ENCODE measurements around the gene NOS1. TPM values are rescaled to one million over a fixed set of nuclear protein-coding genes. Genes with fewer than 3 reads are reported as not detected.

NOS1 gene
- total and polyA plus RNA-seq, 11 donors, result 0.01 to 0.40 (median 0.10) TPM; not detected in 1

DNA sequence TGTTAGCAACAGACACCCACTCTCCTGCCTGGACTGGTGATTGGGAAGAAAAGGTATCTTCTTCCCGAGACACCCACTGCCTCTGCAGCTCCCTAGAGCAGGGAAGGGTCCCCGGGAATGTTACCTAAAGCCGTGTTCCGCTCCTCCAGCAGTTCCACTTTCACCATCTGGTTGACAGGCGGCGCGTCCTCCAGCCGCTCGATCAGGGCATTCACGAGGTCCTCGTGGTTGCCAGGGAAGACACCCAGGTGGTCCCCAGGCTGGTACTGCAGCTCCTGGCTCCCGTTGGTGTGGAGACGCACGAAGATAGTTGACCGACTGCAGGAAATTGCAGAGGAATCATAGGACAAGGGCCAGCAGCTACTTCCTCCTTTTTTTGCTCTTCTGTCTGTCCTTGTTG, 127.0 kb downstream of the NOS1 start:
- intact Hi-C loops (cut with DNase I), result loop anchor here in 6 of 10 donors (5.0 to 10.0 kb wide), 4 partner anchors 130 to 613 kb away; partner anchors contain the start of gene NOS1 (in 4 of the 6)
- no peak for DNase-seq
- TF ChIP-seq POLR2A (IDR thresholded peaks at IDR 0.05), result no peak
- TF ChIP-seq, protein P1, sequence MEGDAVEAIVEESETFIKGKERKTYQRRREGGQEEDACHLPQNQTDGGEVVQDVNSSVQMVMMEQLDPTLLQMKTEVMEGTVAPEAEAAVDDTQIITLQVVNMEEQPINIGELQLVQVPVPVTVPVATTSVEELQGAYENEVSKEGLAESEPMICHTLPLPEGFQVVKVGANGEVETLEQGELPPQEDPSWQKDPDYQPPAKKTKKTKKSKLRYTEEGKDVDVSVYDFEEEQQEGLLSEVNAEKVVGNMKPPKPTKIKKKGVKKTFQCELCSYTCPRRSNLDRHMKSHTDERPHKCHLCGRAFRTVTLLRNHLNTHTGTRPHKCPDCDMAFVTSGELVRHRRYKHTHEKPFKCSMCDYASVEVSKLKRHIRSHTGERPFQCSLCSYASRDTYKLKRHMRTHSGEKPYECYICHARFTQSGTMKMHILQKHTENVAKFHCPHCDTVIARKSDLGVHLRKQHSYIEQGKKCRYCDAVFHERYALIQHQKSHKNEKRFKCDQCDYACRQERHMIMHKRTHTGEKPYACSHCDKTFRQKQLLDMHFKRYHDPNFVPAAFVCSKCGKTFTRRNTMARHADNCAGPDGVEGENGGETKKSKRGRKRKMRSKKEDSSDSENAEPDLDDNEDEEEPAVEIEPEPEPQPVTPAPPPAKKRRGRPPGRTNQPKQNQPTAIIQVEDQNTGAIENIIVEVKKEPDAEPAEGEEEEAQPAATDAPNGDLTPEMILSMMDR (IDR thresholded peaks at IDR 0.05), result no peak
- Histone ChIP-seq H3K9me3 (no peaks in the 10 kb centered on the region), H3K36me3 (no peaks in the 10 kb centered on the region), H3K4me1 (no peaks in the 10 kb centered on the region), H3K27me3 (peaks cover 0 to 43% (median 4%) of the 10 kb centered on the region in 9 donors), H3K27ac (no peak overlapping the region), H3K4me3 (no peak overlapping the region)
- ATAC-seq, result no peak
- WGBS, 4 donors, result 86 to 89% (median 87%) methylated on average over 15 of the region's 15 CpGs

DNA sequence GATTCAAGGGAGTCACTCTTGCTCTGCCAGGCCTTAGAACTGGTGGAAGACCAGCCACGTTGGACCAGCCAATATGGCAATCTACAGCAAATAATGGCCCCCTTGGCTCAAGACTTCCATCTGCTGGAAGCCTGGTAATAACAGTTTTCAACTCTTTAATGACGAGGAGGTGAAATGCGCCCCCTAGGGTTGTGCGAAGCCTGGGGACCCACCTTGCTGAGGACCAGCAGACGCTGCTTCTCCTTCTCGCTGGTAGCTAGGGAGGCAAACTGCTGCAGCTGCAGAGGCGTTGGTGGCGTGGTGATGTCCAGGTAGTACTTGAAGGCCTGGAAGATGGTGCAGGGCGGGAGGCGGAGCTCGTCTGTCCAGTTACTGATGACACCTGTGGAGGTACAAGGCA, 129.7 kb downstream of the NOS1 start:
- DNase-seq, result no peak
- 78 to 83% (median 81%) methylated on average over 11 of the region's 11 CpGs for WGBS, 4 donors
- H3K27ac ChIP-seq, result no peak overlapping the region
- no peak for TF ChIP-seq POLR2A (IDR thresholded peaks at IDR 0.05)
- TF ChIP-seq, protein P1 (IDR thresholded peaks at IDR 0.05), result no peak
- H3K4me3 ChIP-seq, result no peak overlapping the region
- peaks cover 0 to 46% (median 12%) of the 10 kb centered on the region in 9 donors for H3K27me3 ChIP-seq
- H3K36me3 ChIP-seq, result no peaks in the 10 kb centered on the region
- no peak for ATAC-seq
- intact Hi-C loops (cut with DNase I), result loop anchor here in 6 of 10 donors (5.0 to 10.0 kb wide), 4 partner anchors 133 to 616 kb away; partner anchors contain the start of gene NOS1 (in 4 of the 6)
- no peaks in the 10 kb centered on the region for H3K9me3 ChIP-seq
- H3K4me1 ChIP-seq, result no peaks in the 10 kb centered on the region

DNA sequence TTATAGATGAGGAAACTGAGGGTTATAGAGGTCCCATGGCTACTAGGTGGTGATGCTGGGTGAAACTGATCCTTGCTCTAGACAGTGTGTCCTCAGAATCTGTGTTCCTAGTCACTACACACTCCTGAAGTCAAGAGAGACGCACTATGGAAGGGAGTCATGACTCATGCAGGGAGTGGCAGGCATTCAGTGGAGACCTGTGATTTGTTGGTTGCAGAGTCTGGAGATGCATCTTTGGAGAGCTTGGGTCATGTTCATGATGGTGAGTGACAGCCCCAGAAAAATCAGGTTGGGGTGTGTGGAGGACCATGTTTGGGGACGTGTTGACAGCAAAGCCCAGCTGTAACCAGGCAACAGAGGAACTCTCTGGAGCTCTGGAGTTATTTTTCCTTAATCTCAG, 133.2 kb downstream of the NOS1 start:
- H3K27me3 ChIP-seq, result peaks cover 0 to 39% (median 10%) of the 10 kb centered on the region in 9 donors
- no peak overlapping the region for H3K27ac ChIP-seq
- no peak overlapping the region for H3K4me3 ChIP-seq
- no peaks in the 10 kb centered on the region for H3K4me1 ChIP-seq
- TF ChIP-seq POLR2A (IDR thresholded peaks at IDR 0.05), result no peak
- TF ChIP-seq, protein P1 (IDR thresholded peaks at IDR 0.05), result no peak
- ATAC-seq, result no peak
- 24 to 56% (median 30%) methylated on average over 2 of the region's 2 CpGs for WGBS, 4 donors
- no peak for DNase-seq
- H3K36me3 ChIP-seq, result no peaks in the 10 kb centered on the region
- H3K9me3 ChIP-seq, result no peaks in the 10 kb centered on the region
- intact Hi-C loops (cut with DNase I), result no loop called here

DNA sequence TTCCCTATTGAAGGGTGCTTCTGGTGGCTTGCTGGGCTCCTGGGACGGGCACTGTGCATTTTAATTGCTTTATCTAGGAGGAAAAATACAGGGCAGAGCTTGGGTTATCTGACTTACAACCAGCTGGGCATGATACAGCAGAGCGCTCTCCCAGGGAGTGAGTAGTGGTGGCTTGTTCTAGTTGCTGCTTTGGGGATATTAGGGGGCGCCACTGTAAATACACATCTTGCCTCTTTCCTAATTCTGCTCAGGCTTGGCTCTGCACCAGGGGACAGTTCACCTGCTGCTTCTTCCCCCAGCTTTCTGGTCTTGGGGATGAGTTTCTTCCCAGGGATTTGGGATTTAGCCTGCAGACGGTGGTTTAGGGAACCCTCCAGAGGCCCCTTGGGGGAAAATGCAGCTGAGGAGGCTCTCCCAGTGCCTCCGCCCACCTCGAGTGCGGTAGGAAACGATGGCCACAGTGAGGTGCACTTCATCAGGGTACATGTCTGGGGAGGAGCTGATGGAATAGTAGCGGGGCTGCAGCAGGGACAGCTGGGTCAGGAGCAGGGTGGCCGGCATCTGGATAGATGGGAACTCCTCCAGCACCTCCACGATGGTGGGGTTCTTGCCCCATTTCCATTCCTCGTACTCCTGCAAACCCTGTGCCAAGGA, 134.3 kb downstream of the NOS1 start:
- whole genome bisulfite sequencing, 4 donors, result 45 to 62% (median 48%) methylated on average over 6 to 12 of the region's 12 CpGs
- H3K9me3 ChIP-seq, result no peaks in the 10 kb centered on the region
- ATAC-seq (no peak), DNase-seq (no peak)
- H3K36me3 ChIP-seq, result no peaks in the 10 kb centered on the region
- no peaks in the 10 kb centered on the region for H3K4me1 ChIP-seq
- intact Hi-C loops (cut with DNase I), result no loop called here
- peaks cover 0 to 34% (median 10%) of the 10 kb centered on the region in 9 donors for H3K27me3 ChIP-seq
- H3K4me3 ChIP-seq, result no peak overlapping the region
- TF ChIP-seq, protein P1 (IDR thresholded peaks at IDR 0.05), result no peak
- no peak for TF ChIP-seq POLR2A (IDR thresholded peaks at IDR 0.05)
- H3K27ac ChIP-seq, result no peak overlapping the region
